CMK (cell line): ENCODE measurements around the gene COMP.

Experiments used
- DNase-seq: peaks from one replicate; pipeline ENCODE4 v3.0.0-alpha.2; 2010; ENCODE audit warnings: low read depth

COMP gene

GRCh38 chr19:18803550-18804138, 12.5 kb upstream of the COMP start:
- DNase-seq, result no peak

DNA sequence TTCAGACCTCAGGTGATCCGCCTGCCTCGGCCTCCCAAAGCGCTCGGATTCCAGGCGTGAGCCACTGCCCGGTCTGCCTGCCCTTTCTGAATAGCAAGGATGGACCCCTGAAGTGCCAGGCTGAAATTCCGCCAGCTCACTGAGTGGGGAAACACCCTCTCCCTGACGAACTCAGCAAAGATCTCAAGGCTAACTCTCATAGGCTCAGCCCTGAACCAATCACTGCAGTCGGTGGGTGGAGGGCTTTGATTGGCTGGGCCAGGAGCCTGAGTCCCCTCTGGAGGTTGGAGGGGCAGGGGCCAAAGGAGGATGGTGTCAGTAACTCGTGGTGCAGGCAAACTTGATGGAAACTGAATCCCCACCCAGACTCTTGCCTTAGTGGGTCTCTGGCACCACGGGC, 11.2 kb upstream of the COMP start:
- DNase-seq, result no peak

GRCh38 chr19:18800636-18801035, 9.5 kb upstream of the COMP start:
- DNase-seq, result no peak

GRCh38 chr19:18800079-18800478, 9.0 kb upstream of the COMP start:
- no peak for DNase-seq

DNA sequence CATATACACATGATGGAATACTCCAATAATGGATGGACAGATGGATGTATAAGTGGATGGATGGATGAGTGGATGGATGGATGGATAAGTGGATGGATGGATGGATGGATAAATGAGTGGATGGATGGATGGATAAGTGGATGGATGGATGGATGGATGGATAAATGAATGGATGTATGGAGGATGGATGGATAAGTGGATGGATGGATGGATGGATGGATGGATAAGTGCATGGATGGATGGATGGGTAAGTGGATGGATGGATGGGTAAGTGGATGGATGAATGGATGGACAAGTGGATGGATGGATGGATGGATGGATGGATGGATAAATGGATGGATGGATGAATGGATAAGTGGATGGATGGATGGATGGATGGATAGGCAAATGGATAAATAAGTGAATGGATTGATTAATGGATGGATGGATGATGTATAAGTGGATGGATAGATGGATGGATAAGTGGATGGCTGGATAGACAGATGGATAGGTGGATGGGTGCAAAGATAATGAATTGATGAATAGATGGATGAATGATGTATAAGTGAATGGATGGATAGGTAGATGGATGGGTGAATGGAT, 8.4 kb upstream of the COMP start:
- no peak for DNase-seq

GRCh38 chr19:18798384-18799352, 7.6 kb upstream of the COMP start:
- no peak for DNase-seq

DNA sequence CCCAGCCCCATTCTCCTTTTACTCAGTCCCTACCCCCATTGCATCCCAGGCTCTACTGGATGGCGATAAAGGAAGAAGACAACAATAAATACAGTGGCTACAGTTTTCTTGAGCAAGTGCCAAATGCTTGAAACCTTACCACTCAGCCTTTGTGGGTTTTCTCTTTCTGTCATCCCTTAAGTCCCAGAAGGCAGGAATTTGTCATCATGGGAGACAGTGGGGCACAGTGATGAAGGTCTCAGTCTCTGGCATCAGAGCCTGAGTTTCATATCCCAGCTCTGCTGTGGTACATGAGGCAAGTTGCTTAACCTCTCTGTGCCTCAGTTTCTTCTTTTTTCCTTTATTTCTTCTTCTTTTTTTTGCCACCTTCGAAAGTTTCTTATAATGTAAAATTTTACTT, 5.1 kb upstream of the COMP start:
- DNase-seq, result no peak

DNA sequence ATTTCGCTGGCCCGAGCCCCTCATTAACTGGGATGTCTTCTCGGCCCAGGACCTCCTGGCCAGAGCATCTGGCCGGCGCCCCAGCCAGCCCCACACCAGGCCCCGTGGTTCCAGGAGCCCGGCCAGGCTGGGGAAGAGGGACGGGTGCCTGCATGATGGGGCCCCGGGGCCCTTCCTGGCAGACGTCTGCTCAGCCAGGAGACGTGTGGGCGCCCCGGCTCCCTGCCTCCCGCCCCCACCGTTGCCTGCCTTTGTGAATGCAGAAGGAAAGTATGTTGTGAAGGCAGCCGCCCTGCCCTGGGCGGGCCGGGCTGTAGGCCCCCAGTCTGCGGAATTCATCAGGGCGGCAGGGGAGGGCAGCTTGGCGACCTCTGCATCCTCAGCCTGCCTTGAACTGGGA, 4.4 kb upstream of the COMP start:
- DNase-seq, result no peak

DNA sequence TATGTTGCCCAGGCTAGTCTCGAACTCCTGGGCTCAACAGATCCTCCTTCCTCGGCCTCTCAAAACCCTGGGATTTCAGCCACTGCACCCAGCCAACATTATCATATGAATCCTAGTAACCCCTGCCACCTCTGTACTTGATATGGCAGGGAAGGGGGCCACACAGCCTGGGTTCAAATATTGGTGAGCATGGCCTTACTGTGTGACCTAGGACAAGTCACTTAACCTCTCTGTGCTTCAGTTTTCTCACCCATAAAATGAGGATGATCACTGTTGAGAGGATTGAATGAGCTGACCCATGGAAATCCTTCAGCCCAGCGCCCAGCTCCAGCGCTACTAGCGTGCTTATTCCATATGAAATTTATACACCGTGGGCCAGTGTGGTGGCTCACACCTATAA, 3.6 kb upstream of the COMP start:
- no peak for DNase-seq

GRCh38 chr19:18794029-18794313, 2.9 kb upstream of the COMP start:
- no peak for DNase-seq

DNA sequence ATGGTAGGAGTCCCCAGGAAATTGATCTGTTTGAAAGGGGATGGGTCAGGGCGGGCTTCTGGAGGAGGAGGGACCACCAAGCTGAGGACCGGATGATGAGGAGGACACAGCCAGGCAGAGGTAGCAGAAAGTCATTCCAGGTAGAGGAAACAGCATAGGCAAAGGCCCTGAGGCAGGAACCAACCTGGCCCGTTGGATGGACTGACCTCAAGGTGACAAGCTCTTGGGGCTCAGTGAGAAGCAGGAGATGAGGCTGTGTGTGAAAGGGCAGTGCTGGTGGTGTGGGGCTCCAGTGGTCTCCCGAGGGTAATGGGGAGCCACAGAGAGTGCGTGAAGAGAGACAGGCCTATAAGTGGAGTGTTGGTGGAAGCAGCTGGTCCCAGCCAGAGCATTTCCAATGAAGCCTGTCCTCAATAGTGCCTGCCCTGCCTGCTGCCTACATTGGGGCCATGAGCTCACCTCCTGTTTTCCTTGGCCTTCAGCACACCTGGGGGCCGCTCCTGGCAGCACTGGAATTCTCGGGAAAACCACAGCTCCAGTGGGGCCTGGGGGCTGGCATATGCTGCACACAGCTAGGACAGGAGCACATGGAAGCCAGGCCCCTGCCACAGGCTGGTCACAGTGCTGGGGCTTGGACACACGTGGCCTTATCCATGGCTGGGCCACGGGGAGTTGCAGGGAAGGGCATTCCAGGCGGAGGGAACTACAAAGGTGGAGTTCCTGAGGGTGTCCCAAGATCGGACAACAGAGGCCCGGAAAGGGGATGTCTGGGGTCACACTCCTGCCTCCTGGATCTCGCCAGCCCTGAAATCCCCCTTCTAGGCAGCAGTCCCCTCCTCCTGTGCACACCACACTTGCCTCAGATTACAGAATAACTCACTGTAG, 2.3 kb upstream of the COMP start:
- DNase-seq, result no peak

DNA sequence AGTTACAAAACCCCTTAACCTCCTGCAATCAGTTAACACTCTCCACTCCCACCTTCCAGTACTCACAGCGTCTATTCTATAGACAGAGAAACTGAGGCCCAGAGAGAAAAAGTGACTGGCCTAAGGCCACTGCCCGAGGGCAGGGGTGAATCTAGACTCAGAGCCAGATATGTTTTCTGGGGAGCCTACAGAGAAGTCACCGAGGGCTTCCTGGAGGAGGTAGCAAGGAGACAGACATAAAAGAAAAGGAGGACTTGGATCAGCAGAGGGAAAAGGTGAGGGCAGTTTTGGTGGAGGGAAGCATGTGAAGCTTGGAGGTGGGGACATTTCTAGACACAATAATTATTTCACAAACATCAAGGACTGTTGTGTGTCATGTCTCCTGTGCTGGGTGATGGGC, 1.6 kb upstream of the COMP start:
- DNase-seq, result no peak

DNA sequence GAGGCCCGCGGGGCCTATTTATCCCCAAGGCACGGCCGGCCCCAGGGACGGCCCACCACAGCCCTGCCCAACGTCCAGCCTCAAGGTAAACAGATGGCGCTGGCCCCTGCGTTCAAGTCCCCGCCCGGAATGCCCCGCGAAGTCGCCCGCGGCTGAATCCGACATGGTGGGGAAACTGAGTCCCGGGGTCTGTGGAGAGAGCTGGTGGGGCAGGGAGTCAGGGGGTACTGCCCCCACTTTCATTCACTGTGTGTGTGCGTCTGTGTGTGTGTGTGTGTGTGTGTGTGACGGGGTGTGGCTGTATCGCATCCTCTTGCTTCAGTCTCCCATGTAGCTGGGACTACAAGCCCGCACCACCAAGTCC, 192 bp upstream of the COMP start:
- DNase-seq, result no peak

DNA sequence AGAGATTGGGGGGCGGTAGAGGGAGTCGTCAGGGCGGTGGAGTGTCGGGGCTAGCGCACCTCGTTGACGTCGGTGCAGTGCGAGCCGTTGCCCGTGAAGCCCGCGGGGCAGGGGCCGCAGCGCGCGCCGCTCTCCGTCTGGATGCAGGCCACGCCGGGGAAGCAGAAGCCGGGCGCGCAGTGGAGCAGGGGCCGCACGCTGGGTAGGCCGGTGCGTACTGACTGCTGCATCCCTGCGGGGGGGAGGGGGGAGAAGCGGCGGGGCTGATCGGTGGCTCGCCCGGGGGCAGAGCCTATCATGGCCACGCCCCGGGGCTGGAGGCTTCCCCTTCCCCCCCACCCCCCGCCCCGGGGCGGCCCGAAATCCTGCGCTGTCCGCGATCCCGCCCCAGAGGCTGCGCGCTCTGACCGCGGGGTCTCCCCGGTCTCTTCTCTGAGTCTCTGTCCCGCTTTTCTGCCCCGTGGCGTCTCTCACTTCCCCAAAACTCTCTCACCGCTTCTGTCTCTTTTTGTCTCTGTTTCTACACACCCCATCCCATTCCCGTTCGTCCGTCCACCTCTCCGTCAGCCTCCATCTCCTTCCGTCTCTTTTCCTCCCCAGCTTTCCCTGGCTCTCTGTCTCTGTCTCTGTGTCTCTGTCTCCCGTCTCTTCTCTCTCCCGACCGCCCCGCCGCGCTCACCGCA, 1.1 kb downstream of the COMP start:
- no peak for DNase-seq

GRCh38 chr19:18789422-18789869, 1.7 kb downstream of the COMP start:
- DNase-seq, result no peak

DNA sequence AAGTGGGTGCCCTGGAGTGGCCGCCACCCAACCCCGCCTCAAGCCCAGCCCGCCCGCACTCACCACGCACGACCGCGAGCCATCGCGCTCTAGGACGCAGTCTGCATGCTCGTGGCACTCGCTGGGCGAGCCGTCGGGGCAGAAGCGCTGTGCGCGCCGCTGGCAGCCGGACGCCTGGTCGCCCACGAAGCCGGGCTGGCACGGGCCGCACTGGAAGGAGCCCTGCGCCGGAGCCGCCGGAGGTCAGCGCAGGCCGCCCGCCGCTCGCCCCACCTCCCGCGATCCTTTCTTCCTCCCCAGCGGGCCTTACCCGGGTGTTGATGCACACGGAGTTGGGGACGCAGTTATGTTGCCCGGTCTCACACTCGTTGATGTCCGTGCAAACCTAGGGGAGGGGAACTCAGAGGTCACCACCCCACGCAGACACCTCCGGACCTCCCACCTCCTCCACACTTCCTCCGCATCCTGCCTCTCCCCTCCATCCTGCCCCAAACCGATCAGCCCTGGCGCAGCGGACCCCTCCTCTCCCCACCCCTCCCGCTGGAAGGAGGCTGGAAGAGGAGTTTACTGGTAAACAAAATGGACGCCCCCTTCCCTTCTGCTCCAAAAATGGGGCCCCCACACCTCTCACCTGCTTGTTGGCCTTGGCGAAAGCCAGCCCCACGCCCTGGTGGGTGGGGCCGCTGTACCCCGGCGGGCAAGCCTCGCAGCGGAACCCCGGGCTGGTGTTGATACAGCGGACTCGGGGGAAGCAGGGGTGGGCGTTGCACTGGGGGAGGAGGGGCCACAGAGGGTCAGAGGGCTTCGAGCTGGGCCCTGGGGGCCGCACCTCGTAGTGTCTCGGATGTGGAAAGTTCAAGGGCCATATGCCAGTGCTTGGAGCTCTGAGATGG, 2.3 kb downstream of the COMP start:
- DNase-seq, result peak; percentile 14

- peak; percentile 62 for DNase-seq
Measured at GRCh38 chr19:18785179-18786124, 5.7 kb downstream of the COMP start.

GRCh38 chr19:18784786-18785120, 6.4 kb downstream of the COMP start:
- DNase-seq, result no peak

- no peak for DNase-seq
Measured at GRCh38 chr19:18783958-18784785, 6.9 kb downstream of the COMP start.
